Upper lobe of left lung (tissue), 6 donors: Measurements from ENCODE around the gene P2RY6. TPM values are rescaled to one million over a fixed set of nuclear protein-coding genes. Genes with fewer than 3 reads are reported as not detected.

Source experiments
- ATAC-seq, 2 donors: fragments of 200-7000 bp; cut with Tn5 transposase; one replicate each; pipeline ENCODE4 v1.9.1; 2022; ENCODE audit warnings: mild to moderate bottlenecking in 2 of 2, moderate library complexity in 2 of 2; ENCODE audit not compliant: low FRiP score in 2 of 2
- DNase-seq, 2 donors: peaks; one replicate each; pipeline ENCODE4 v3.0.0-alpha.2; 2019 to 2020
- H3K27ac ChIP-seq, 4 donors: fragments of 200-600 bp; sonication (generic); one replicate each; pipeline ENCODE4 v1.5.1; 2016 to 2019
- H3K27me3 ChIP-seq, 4 donors: fragments of 200-600 bp; sonication (generic); one replicate each; pipeline ENCODE4 v1.5.1; 2017 to 2019
- H3K36me3 ChIP-seq, 4 donors: fragments of 200-600 bp; sonication (generic); one replicate each; pipeline ENCODE4 v1.5.1; 2016 to 2019
- H3K4me1 ChIP-seq, 4 donors: fragments of 200-600 bp; sonication (generic); one replicate each; pipeline ENCODE4 v1.5.1; 2018 to 2019
- H3K4me3 ChIP-seq, 4 donors: fragments of 200-600 bp; sonication (generic); one replicate each; pipeline ENCODE4 v1.5.1; 2017 to 2019; ENCODE audit warnings: mild to moderate bottlenecking in 2 of 4, moderate library complexity in 1 of 4
- H3K9me3 ChIP-seq, 4 donors: fragments of 200-600 bp; sonication (generic); one replicate each; pipeline ENCODE4 v1.5.1; 2018 to 2019
- EP300 ChIP-seq, 4 donors: sonication (generic); formaldehyde crosslinking; IDR thresholded peaks; one replicate each; pipeline ENCODE4 v1.5.1; 2017; ENCODE audit warnings: antibody characterized with exemption in 4 of 4, control low read depth in 2 of 4
- POLR2A ChIP-seq, 4 donors: fragments of 450-650 bp; IDR thresholded peaks; one replicate each; pipeline ENCODE4 v1.5.1; 2016 to 2017; ENCODE audit warnings: antibody characterized with exemption in 4 of 4, mild to moderate bottlenecking in 2 of 4
- POLR2AphosphoS5 ChIP-seq, 2 donors: sonication (generic); formaldehyde crosslinking; IDR thresholded peaks; one replicate each; pipeline ENCODE4 v1.5.1; 2017; ENCODE audit warnings: antibody characterized with exemption in 2 of 2
- WGBS, 2 donors: methylation state at CpG; one replicate each; pipeline ENCODE4 v1.1.5; 2017 to 2018; 5-methylcytosine and 5-hydroxymethylcytosine counted together
- total RNA-seq, 6 donors: library from RNA; depleted of rRNA in 4 of 6; stranded (reverse); fragments of >200 nt in 4 of 6; gene quantifications; one replicate each; pipeline versions ENCODE4 v1.1.0 to v1.2.1, GENCODE V29; 2016 to 2021
- TF ChIP-seq, protein P1 (sequence below), 6 experiments: fragments of 450-650 bp in 4 of 6; fragments of 200-600 bp in 2 of 6; sonication (generic) in 2 of 6; IDR thresholded peaks; one replicate each; pipeline ENCODE4 v1.5.1; 2016 to 2019; ENCODE audit warnings: antibody characterized with exemption in 6 of 6
- donor health status: DM: no; HTN: no; CAD: no; lungs with moderate emphysema.
- donor health status: DM: no; HTN: yes; CAD: no; lungs with severe emphysema.

Gene P2RY6
- total RNA-seq, 6 donors from 2014 or later = 0.30 to 5.3 (median 1.4) TPM; not detected in 1

DNA sequence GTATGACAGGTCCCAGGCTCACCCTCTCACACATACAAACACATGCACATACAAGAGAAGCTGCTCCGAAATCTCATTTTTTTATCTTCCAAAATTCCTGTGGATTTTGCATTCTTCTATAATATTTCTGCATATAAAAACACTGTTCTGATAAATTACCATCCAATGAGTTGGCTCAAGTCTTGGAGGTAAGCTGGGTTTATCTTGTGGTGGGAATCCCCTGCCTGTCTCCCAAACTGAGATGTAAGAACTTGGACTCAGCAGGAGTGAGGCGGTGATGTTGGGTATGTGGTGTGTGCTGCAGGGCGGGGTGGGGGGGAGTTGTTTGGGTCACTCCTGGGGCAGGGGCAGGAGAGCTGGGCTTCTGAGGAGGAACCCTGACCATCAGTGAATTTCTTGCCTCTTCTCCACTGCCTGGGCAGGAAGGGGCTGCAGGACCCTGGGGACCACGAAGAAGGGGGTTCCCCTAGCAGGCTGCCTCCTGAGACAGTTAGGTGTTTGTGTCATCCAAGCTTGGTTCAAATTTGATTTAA is 6.8 kb upstream of the P2RY6 start:
- H3K27ac ChIP-seq = no peak overlapping the region
- ATAC-seq = no peak
- H3K27me3 ChIP-seq = peaks cover 0 to 13% (median 5%) of the 10 kb centered on the region in 4 donors
- no peak for DNase-seq
- no peak overlapping the region for H3K4me3 ChIP-seq
- no peaks in the 10 kb centered on the region for H3K36me3 ChIP-seq
- H3K4me1 ChIP-seq = peaks cover 13 to 25% (median 22%) of the 10 kb centered on the region in 4 donors
- TF ChIP-seq POLR2A (IDR thresholded peaks at IDR 0.05) (no peak), EP300 (IDR thresholded peaks at IDR 0.05) (no peak), POLR2AphosphoS5 (IDR thresholded peaks at IDR 0.05) (no peak)
- TF ChIP-seq, protein P1, sequence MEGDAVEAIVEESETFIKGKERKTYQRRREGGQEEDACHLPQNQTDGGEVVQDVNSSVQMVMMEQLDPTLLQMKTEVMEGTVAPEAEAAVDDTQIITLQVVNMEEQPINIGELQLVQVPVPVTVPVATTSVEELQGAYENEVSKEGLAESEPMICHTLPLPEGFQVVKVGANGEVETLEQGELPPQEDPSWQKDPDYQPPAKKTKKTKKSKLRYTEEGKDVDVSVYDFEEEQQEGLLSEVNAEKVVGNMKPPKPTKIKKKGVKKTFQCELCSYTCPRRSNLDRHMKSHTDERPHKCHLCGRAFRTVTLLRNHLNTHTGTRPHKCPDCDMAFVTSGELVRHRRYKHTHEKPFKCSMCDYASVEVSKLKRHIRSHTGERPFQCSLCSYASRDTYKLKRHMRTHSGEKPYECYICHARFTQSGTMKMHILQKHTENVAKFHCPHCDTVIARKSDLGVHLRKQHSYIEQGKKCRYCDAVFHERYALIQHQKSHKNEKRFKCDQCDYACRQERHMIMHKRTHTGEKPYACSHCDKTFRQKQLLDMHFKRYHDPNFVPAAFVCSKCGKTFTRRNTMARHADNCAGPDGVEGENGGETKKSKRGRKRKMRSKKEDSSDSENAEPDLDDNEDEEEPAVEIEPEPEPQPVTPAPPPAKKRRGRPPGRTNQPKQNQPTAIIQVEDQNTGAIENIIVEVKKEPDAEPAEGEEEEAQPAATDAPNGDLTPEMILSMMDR (IDR thresholded peaks at IDR 0.05) = no peak
- no peaks in the 10 kb centered on the region for H3K9me3 ChIP-seq
- WGBS, 2 donors = 90 to 97% methylated on average over 4 of the region's 4 CpGs

DNA sequence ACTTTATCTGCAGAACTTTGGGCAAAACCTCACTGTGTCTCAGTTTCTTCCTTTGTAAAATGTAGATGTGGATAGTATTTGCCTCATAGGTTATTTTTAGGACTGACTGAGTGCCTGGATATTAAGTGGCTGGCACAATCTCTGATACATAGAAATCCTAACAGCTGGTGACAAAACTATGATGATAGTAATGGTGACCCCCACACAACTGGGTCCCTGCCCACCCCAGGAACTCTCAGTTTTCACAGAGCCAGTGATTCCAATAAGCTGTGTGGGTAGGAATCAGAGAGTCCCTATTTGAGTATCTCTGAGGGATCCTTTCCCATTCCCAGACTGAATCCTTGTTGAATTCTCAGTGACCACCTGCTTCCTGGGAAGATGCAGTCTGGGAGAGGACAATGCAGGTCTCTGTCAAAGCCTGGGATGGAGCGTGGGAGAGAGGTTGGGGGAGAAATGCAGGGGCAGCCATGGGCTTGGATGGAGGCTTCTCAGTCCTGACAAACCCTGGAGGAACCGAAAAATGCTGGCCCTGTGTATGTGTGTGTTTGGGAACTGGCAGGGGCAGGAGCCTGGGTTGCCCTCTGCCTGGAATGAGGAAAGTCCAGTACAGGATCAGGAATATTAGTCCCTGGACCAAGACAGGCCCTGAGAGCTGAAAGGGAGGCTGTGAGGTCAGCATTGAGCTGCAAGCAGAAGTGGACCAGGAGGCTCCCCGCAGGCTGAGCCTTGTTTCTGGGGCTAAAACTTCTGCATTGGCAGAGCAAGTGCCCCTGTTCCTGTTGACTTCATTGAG is 6.1 kb upstream of the P2RY6 start:
- no peak overlapping the region for H3K4me3 ChIP-seq
- H3K27me3 ChIP-seq = peaks cover 0 to 13% (median 5%) of the 10 kb centered on the region in 4 donors
- peaks cover 17 to 32% (median 24%) of the 10 kb centered on the region in 4 donors for H3K4me1 ChIP-seq
- no peak for DNase-seq
- H3K9me3 ChIP-seq = no peaks in the 10 kb centered on the region
- no peak for ATAC-seq
- no peak overlapping the region for H3K27ac ChIP-seq
- H3K36me3 ChIP-seq = no peaks in the 10 kb centered on the region
- WGBS, 2 donors = 87 to 89% methylated on average over 3 of the region's 3 CpGs
- TF ChIP-seq, protein P1 (IDR thresholded peaks at IDR 0.05) = no peak
- TF ChIP-seq EP300 (IDR thresholded peaks at IDR 0.05) = no peak
- no peak for TF ChIP-seq POLR2A (IDR thresholded peaks at IDR 0.05)
- TF ChIP-seq POLR2AphosphoS5 (IDR thresholded peaks at IDR 0.05) = no peak

DNA sequence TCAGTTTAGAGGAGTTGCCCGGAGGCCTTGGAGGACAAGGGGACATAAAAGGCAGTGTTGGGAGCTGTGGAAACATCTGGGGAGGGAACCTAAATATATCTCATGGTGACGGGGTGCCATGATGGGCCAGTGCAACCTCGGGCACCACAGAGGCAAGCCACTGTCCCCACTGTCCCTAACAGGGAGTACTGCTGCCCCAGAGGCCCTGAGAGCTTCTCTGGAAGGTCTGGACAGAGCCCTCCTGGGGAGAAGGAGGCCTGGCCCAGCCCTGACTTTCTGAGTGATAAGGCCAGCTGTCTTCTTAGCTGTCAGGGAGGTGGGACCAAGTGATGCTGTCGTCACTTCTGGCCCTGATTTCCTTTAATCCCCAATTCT is 5.5 kb upstream of the P2RY6 start:
- no peak for ATAC-seq
- no peak for DNase-seq
- 83 to 96% methylated on average over 3 to 4 of the region's 4 CpGs for WGBS, 2 donors
- Histone ChIP-seq H3K27me3 (peaks cover 0 to 13% (median 5%) of the 10 kb centered on the region in 4 donors), H3K36me3 (no peaks in the 10 kb centered on the region), H3K9me3 (no peaks in the 10 kb centered on the region), H3K27ac (no peak overlapping the region), H3K4me3 (no peak overlapping the region), H3K4me1 (peaks cover 17 to 36% (median 24%) of the 10 kb centered on the region in 4 donors)
- TF ChIP-seq POLR2A (IDR thresholded peaks at IDR 0.05) = no peak
- TF ChIP-seq, protein P1 (IDR thresholded peaks at IDR 0.05) = no peak

DNA sequence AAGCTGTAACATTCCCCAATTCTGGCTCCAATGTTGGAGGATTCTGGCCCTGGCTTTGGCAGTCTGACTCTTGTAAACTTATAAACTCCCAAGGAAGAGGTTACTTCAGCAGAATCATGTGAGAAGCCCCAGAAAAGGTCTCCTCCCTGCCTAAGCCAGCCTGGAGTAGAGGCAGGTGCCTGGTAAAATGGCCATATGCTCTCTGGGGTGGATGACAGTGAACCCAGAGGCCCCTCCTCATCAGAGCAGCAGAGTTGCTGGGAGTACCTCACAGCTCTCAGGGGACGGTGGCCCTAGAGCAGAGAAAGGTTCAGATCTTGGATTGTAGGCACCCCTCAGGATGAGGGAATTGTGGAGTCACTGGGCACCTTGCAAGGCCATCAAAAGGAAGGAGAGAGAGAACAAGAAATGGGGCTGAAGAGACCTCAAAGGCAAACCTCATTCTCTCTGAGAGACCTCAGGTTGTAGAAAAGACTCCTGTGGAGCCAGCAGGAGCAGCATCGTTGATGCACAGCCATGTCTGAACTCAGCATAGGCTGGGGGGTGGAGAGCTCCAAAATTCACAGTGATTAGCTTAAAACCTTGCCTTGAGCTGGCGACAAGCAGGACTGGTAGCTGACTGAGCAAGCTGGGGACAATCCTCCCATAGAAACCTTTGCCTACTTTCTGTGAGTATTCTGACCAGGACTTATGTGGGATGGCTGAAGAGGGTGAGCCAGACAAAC is 4.9 kb upstream of the P2RY6 start:
- Histone ChIP-seq H3K27ac (no peak overlapping the region), H3K36me3 (no peaks in the 10 kb centered on the region), H3K4me3 (no peak overlapping the region), H3K27me3 (peaks cover 0 to 13% (median 5%) of the 10 kb centered on the region in 4 donors), H3K4me1 (peaks cover 17 to 38% (median 27%) of the 10 kb centered on the region in 4 donors), H3K9me3 (no peaks in the 10 kb centered on the region)
- WGBS, 2 donors = 73 to 96% methylated on average over 3 of the region's 3 CpGs
- no peak for TF ChIP-seq POLR2AphosphoS5 (IDR thresholded peaks at IDR 0.05)
- TF ChIP-seq, protein P1 (IDR thresholded peaks at IDR 0.05) = no peak
- TF ChIP-seq EP300 (IDR thresholded peaks at IDR 0.05) = no peak
- TF ChIP-seq POLR2A (IDR thresholded peaks at IDR 0.05) = no peak
- DNase-seq (no peak), ATAC-seq (no peak)
